ENCODE data around the gene LRRC45.

LRRC45 gene

GRCh38 chr17:81994593-81995462 is 28.3 kb upstream of the LRRC45 start:
- DNase-seq = no peak

DNA sequence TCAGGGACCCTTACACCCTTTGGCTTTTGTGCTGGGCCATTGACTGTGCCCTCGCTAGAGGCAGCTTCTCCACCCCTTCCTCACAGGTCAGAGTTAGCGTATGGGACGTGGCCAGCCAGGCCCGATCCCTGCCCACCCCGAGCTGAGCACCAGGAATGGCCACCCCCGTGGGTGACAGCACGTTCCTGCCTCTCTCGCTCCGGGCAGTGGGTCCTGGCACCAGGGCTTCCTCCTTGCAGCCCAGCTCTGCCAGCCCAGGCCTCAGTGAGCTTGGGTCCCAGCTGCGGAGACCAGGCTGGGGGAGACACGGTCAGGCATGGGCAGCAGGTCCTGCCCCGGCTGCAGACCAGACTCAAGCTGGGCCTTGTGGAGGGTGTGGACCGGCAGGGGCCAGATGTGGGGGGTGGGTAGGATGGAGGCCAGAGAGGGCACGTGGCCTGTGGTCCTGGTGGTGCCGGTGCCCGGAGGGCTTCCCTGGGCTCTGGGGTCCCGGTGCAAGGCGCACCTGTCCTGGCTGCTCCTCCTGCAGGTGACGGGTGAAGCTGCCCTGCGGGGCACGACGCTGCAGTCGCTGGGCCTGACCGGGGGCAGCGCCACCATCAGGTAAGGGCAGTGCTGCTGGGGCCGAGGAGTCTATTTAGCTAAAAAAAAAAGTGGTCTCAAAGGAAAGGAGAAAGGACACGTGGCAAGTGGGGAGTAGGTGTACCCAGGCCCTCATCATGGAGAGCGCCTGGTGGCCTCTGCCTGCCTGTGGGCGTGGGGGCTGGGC is 27.5 kb upstream of the LRRC45 start:
- DNase-seq = no peak

GRCh38 chr17:81996232-81996756 is 26.8 kb upstream of the LRRC45 start:
- DNase-seq = no peak

DNA sequence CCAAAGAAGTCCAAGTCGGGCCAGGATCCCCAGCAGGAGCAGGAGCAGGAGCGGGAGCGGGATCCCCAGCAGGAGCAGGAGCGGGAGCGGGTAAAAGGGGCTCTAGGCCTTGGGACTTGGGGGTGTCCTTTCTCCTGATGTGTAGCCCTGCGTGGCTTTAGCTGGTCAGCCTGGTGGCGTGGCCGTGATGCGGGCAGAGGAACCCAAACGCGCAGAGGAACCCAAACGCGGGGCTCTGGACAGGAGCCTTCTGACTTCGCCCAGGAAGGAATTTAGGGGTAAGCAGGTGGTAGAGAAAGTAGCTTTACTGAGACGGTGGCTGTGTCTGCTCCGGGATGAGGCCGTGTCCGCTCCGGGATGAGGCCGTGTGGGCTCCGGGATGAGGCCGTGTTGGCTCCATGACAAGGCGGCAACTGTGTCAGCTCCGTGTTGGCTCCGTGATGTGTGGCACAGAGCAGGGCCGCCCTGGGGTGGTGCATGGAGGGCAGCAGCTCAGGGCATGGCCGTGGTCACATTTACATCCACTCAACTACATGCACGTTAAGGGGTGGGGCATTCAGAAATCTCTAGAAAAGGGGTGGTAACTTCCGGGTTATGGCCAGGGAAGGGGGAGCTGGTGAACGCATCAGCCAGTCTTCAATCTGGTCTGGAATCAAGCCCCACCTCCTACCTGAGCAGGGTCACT is 26.2 kb upstream of the LRRC45 start:
- no peak for DNase-seq

GRCh38 chr17:81998212-81998611 is 24.9 kb upstream of the LRRC45 start:
- no peak for DNase-seq

DNA sequence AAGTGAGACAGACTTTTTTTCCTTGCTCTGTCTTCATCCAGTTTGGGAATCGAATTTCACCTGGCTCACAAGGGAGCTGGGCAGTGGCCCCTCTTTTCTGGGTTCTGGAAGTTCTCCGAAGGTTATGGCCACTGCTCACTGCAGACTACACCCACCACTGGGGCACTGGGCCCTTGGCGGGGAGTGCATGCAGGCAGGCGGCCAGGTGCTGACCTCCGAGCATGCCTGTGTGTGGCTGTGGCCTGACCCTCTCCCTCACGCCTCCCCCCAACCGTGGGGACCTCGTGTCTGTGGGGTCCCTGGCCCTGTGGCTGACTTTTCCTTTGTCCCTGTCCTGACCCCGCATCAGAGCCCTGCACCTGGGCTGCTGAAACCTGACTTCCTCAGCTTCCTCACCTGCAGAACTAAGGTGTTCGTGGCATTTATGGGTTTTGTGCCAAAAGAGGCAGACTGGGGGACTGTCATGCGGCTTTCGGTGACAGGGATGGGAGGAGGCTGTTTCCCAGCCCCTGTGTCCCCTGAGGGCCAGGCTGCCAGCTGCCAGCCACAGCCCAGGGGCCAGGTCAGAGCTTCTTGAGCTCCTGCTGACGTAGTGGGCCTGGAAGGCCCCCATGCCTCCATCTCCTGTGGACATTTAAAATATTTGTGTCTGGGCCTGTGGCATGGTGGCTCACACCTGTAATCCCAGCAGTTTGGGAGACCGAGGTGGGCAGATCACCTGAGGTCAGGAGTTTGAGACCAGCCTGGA is 24.2 kb upstream of the LRRC45 start:
- no peak for DNase-seq

GRCh38 chr17:81999587-81999975 is 23.5 kb upstream of the LRRC45 start:
- no peak for DNase-seq

GRCh38 chr17:81999976-82000802 is 22.9 kb upstream of the LRRC45 start:
- no peak for DNase-seq

DNA sequence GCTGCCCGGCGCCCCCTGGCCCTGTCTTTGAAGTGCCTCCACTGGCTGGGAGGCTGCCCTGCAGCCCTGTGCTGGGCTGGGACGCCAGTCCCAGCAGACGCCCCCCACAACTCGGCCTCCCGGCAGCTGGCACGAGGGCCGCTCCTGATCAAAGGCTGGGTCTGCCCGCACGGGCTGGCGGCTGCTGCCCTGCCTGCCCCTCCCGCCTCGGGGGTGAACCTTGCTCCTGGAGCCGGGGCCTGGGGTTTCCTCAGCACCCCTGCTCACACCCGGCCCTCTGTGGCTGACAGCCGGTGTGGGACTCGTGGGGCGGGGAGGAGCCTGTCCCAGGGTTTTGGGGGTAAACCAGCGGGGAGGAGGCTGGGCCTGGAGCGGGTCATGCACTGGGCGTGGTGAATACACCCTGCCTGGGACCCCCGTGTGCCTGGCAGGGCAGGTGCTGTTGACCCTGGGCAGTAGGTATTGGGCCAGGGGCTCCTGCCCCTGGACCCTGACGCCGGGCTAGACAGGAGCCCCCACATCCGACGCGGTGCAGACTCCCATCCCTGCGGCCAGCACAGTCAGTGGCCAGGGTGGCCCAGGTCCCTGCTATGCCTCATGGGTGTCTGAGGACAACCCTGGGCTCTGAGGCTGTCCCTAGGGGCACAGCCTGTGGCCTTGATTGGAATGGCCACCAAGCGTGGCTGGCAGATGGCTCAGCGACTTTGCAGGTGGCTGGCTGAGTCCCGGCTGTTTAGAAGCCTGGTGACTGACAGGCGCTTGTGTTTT is 22.1 kb upstream of the LRRC45 start:
- DNase-seq = peak; percentile 61

DNA sequence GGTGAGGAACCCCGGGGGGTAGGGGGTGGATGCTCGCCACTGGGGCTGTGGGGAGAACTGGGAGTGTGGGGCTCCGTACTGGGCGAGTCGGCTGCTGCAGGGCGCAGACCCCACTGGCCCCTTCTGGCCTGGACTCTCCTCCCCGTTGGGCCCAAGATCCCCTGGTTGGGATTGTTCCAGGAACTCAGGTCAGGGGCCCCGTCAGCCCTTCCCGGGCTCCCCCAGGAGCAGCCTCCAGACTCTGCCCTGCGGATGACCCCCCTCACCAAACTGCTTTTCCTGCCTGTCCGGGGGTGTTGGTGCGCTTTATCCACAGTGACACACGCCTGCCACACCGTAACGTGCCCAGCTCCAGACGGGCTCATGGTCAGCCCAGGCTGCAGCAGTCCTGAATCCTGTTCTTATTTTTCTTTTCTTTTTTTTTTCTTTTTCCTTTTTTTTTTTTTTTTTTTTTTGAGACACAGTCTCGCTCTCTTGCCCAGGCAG is 21.5 kb upstream of the LRRC45 start:
- DNase-seq = no peak

- no peak for DNase-seq
These were observed 19.4 kb upstream of the LRRC45 start for GRCh38 chr17:82003411-82004381.

DNA sequence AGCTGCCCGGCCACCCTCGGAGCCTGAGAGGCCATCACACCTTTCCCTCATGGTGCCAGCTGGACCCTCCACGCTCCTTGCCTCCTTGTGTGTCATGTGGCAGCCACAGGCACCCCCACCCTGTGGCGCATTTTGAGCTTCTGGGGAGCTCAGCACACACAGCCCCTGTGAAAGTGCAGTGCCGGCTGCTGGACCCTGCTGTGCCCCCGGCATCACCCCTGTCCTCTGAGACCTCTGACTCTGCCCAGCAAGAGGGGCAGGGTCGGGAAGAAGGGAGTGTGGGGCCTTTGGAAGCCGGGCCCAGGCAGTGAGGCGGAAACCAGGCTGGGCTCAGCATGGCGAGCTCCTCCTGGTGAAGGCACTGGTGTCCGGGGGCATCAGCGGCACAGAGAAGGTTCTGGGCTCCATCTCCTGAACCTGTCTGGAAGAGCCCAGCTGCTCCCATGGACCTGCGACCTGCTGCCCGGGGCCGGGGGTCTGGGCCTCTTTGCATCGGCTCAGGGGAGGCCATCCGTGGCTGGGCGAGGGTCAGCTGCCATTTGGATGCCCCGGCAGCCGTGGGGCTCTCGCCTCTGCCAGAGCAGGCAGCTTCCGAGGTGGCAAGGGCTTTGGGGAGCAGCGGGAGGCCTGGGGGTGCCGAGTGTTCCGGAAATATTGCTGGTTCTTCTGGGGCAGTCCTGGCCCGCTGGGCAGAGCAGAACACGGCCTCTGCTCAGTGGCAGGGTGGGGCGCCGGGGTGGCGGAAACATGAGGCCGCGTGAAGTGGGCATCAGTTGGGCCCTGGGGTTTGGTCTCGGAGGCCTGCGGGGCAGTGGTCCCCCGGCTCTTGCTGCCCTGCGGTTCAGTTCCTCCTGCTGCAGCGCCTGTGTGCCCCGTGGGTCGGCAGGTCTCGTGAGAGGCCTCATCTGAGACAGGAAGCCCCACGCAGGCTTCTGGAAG is 18.3 kb upstream of the LRRC45 start:
- DNase-seq = no peak

GRCh38 chr17:82005701-82006348 is 17.3 kb upstream of the LRRC45 start:
- no peak for DNase-seq

- no peak for DNase-seq
These were observed 16.5 kb upstream of the LRRC45 start for GRCh38 chr17:82006468-82007227.

DNA sequence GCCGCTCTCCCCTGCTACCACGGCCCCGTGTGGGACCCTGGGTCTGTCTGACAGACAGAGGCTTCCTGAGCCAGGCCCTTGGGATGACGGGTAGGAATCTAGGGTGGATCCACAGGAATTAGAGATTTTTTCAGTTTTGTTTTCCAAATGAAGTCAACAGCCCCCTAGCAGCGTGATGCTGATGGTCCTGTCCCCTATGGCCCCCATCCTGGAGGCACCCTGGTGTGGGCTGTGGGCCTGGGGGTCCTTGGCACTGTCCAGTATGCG is 15.9 kb upstream of the LRRC45 start:
- no peak for DNase-seq

GRCh38 chr17:82007495-82008257 is 15.4 kb upstream of the LRRC45 start:
- DNase-seq = no peak

All from NCI-H82 (cell line).